HG03565 (cell line): Measurements from ENCODE around the gene SPAG6.
"Not testable (repeated sequence)": the region's sequence is repeated elsewhere in the genome, so short reads cannot be mapped to it uniquely, and the experiment has no call there.

Experiments
- ATAC-seq: cut with Tn5 transposase; IDR thresholded peaks from one replicate; pipeline ENCODE4 v1.9.1; 2021; ENCODE audit warnings: mild to moderate bottlenecking, moderate library complexity; ENCODE audit not compliant: unreplicated experiment

The SPAG6 gene

DNA sequence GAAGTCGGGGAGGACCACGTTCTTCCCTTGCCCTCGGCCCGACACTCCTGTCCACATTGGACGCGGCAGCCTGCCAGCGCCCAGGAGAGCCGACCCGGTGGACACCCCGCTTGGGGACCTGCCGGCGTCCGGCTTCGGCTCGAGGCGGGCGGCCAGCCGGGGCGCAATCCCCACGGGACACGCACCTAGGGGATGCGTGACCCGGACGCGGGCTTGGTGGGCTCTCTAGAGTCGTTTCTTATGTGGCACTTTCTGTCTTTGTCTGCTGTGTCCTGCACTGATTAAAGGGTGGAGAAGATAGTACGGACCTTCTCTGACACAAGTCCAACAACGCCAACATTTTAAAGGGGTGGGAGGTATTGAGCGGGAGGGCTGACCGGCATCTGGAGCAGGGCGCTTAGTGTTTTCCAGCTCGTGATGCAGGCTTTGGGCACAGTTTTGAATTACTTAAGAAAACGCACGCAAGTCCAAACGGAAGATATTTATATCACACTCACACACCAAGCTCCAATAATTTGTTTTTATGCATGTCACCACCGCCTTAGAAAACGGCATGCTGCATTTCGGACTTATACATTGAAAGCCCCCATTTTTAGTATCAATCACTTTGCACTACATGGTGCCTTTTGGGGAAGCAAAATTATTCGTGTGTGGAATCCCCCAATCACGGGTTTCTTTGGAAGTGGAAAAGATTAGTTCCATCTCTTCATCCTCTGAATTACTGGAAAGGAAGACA lies 3.9 kb upstream of the SPAG6 start:
- ATAC-seq: peak; percentile 3

DNA sequence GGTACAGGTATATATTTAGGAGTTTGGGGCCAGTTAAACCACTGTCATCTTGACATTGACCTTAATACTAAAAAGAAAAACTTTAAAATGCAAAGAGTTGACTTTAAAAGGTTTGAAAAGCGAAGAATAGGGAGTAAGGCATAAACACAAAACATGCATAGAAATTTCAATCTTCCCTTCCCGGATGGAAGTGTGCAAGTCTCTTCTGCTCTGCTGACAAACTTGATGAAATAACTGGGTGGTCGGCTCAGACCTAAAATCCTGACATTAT lies 3.4 kb upstream of the SPAG6 start:
- no peak for ATAC-seq

DNA sequence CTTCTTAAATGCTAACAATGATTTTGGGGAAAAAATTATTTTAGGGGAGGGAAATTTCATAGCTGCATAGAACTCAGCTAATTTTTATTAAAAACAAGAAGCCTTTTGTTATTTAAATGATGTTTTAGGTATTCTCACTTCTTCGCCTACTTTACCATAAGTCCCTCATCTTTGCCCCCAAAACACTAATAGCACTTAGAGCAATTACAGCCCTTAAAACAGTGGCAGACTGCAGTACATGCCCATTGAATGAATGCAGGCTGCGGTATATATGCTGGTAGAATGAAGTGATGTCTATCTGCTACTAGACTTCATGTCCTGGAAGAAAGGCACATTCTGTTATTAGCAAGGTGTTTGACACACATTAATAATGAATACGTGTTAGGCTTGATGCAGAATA lies 2.9 kb upstream of the SPAG6 start:
- no peak for ATAC-seq

DNA sequence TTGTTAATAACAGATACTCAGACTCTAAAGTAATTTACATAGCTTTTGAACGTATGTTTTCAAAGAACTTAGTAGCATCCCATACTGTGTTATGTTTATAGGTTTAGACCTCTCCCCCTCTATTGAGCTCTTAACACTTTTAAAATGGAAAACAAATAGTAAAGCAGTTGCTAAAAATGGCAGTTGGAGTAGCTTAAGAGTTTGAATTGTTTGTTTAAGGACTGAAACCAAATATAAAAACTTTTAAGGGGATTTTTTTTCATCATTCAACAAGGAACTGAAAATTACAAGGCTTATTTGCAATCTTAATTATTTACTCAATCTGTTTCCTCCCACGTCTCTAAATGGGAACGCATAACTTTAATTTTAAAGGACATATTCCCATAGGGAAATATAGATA lies 1.6 kb upstream of the SPAG6 start:
- ATAC-seq: no peak

DNA sequence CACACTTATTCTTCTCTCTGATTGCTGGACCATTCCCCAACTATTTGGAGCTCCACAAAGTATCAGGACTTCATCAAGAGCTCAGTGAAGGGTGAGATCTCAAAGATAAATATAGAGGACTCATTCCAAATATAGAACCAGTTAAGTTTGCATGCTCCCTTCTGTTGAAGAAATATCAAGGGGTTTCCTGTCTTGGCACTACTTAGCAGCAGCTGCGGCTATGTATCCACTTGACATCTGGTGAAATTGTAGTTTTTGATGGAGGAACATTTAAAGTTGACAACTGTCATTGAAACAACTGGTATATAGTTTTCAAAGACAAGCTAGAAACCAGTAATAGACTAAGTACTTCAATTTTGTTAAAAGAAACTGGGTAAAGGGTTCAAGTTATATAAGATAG lies 1.0 kb upstream of the SPAG6 start:
- no peak for ATAC-seq

DNA sequence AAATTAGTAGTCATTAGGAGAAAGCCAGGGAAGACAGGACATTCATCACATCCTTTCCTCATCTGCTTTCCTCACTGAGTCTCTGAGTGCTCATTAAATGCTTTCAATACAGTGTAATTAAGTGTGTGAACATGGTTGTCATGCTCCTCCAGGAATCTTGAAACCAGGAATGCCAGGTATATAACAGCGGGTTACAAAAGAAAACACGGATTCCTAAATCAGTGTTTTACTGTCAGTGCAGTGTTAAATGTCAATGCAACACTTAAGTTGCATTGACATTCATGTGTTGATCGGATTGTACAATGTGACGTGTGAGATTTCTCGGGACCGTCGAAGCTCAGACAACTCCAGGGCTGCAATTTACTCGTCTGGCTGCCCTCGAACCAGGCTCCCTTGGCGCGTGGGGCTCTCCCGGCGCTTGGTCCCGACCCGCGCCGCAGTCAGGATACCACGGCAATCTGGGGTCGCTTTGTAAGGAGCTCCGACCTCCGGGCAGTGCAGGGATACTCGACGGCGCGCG lies 455 bp upstream of the SPAG6 start:
- ATAC-seq: no peak

DNA sequence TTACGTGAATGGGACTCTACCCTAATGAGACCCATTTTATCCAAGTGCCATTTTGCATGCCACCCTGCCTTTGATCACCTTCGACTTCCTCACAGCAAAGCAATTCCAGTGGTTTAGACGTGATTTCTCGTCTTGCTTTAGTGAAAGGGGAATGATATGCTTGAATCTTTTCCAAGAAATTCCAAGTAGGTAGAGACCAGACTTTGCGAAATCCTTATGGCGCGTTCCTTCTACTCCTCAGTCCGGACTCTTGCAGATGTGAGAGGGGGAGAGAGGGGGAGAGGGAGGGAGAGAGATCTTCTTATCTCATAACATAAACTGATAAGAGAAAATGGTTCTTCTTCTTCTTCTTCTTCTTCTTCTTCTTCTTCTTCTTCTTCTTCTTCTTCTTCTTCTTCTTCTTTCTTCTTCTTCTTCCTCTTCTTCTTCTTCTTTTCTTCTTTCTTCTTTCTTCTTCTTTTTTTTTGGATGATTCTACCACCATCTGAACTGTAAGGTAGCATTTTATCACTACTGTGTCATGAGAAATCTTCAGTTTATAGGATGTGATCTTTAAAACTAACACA lies 883 bp downstream of the SPAG6 start:
- ATAC-seq: no peak

DNA sequence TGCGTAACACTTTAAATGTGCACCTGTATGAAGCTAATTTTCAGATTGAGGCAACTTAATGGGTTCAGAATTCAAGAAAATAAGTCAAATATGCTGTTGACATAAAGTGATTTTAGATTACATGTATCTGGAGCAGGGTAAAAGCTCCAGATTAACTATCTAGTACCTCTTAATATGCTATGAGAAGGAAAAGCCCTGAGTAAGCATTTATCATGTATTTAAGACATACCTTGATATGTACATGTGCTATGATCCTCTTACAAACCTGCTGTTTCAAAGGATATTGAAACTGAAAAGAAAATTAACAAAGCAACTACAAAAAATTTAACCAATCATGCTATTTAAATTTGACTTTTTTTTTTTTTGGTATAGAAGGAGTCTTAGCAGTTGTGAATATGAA lies 4.5 kb downstream of the SPAG6 start:
- ATAC-seq: no peak

DNA sequence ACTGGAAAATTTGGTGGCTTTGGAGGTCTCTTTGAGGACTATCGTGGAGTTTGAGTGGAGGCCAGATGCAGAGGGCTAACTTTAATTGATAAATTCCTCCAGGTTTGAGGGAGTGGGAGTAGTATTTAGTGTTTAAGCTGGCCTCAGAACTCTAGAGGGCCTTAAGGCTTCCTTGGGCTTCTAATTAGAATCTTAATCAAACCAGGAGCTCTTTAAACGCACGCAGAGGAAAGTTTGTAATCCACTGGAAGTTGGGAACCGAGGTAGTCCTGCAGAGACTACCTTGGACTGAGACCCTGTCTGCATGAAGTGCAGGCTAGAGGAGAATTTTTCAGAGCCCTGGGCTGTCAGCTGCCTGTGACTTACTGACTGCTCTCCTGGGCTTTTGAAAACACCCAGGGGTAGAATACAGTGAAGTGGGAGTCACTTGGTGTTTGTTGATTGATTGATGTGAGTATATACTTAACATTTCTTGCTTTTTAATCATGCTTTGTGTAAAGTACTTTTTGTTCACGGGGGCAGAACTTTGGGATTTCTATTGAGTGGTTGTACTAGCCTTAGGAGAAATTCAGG lies 5.9 kb downstream of the SPAG6 start:
- no peak for ATAC-seq

DNA sequence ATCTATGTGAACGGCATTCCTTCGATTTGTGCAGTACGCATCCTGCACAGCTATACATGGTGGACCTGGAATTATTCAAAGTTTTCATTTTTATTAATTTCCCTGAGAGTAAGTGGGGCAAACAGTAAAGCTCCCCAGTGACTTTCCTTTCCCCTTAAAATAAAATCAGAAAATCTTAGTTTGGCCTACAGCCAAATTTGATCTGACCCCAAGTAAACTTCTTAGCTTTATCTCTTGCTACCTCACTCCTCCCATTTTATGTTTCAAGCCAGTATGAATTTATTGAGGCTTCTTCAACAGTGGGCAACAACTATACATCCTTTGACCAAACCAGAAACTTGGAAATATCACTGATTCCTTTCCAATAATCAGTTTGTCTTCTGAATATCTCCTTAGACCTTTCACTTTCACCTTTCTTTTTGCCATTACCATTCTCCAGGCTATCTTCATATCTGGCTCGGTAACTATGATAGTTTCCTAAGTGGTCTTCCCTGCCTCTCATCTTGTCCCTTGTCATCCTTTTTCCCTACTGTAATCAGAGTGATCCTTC lies 11.1 kb downstream of the SPAG6 start:
- no peak for ATAC-seq

DNA sequence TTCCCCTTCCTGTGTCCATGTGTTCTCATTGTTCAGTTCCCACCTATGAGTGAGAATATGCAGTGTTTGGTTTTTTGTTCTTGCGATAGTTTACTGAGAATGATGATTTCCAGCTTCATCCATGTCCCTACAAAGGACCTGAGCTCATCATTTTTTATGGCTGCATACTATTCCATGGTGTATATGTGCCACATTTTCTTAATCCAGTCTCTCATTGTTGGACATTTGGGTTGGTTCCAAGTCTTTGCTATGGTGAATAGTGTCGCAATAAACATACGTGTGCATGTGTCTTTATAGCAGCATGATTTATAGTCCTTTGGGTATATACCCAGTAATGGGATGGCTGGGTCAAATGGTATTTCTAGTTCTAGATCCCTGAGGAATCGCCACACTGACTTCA lies 12.5 kb downstream of the SPAG6 start:
- ATAC-seq: not testable (repeated sequence)

DNA sequence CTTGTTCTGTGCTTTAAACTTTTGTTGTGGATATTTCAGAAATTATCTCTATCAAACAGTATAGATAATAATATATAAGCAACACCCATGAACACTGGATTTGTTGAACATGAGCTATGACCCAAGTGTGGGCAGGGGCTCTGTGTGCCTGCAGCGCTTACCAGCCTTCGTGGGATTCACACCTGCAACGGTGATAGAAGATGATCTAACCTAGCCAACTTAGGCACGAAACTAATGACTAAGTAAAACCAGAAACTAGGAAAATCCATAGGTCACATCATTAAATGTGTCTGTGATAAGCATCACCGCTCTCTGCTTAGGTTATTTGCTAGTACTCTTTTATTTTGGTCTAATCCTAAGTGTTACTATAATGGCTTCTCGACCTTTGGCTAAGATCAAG lies 18.0 kb downstream of the SPAG6 start:
- ATAC-seq: no peak

DNA sequence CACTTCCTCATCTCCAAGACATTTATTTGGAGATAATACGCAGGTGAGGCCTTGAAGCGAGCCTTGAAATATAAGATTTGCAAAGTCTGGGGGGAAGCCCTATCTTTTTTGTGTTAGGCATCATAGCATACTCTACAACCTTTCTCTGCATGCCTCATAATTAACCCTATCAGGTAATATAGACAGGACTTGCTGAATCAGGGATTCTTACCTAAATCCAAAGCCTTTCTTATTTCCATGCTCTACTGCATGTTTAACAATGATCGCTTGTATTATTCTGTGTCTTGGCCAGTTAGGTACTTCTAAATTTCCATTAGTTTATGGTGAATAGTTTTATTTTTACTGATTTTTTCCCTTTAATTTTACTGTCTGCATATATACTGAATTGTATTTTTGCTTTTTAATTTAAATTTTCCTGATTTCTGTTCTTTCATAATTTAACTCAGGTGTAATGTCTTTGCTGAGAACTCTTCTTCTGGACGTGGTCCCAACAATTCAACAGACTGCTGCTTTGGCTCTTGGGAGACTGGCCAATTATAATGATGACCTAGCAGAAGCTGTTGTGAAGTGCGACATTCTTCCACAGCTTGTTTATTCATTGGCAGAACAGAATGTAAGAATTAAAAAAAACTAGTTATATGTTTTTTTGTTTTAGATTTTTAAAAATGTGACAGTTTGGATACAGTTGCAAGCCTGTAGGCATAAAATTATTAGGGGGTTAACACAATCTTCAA lies 19.3 kb downstream of the SPAG6 start:
- no peak for ATAC-seq

DNA sequence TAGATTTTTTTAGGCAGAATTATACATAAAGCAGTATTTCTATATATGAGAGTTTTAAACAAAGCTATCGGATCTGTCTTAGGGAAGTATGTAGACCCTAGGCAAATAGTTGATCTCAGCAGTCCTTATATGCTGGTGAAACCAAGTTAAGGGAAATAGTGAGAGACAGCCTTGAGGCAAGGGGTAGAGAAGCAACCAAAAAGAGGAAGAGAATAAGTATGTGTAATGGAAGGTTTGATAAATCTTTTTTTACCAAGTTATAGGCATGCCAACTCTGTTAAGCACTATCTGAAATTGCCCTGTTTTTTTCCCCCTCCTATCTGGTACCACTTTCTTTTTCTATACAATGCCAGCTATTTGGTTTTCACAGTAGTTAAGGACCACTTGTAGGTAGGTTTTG lies 19.9 kb downstream of the SPAG6 start:
- ATAC-seq: peak; percentile 43

DNA sequence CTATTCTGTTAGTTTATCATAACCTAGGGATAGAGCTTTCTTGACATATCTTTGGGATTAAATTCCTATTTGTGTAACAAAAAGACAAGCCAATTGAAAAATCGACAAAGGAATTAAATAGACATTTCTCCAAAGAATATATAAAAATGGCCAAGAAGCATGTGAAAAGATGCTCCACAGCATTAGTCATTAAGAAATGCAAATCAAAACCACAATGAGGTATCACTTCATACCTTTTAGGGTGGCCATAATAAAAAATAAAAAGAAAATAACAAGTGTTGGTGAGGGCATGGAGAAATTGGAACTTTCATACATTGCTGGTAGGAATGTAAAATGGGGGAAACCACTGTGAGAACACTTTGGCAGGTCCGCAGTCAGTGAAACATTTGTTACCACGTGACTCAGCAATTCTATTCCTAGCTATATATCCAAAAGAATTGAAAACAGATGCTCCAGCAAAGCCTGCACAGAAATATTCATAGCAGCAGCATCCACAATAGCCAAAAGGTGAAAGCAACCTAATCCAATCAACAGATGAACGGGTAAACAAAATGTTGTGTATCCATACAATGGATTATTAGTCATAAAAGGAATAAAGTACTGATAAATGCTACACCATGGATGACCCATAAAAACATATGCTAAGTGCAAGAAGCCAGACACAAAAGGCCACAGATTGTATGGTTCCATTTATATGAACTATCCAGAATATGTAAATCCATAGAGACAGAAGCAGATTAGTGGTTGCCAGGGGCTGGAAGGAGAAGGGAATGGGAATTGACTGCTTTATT lies 20.5 kb downstream of the SPAG6 start:
- ATAC-seq: no peak

DNA sequence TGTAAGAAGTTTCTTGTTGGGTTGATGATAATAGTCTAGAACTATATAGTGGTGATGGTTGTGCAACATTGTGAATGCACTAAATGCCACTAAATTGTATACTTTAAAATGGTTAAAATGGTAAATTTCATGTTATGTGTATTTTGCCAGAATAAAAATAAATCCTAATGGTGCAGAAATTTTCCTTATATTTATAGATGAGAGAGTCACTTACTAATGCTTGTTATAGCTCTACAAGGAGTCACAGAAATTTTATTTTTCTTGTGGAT lies 21.1 kb downstream of the SPAG6 start:
- no peak for ATAC-seq

DNA sequence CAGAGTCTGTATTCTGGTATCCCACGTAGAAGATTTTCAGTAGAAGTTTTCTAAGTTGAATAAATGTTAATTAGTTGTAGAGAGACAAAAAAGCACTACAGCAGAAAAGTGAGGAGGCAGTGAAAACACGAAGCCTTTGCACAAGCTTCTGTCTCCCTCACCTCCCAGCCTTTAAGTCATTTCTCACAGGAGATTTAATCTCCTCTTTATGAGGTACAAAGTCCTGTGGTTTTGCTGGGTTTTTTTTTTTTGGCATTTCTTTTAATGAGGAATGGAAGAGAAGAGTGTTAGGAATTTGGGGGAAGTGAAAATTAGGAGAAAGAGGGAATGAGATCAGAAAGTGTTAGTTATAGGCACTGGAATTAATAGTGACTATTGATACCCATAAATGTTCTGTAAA lies 21.5 kb downstream of the SPAG6 start:
- no peak for ATAC-seq

DNA sequence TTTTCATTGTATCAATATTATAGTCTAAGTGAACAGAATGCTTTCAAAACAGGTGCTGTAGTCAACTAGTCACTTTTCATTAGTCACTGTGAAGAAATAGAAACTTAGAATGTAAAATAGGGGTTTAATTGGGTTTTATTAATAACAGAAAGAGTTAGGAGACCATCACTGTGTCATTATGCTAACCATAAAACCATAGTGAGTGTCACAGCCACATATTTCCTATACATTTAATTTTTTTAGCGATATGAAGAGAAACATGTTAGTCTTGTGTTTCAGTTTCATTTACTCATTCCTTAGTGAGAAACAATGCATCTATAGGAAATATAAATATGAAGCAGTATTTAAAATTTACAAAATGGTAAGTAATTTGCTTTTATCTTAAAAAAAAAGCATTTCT lies 22.2 kb downstream of the SPAG6 start:
- ATAC-seq: no peak

DNA sequence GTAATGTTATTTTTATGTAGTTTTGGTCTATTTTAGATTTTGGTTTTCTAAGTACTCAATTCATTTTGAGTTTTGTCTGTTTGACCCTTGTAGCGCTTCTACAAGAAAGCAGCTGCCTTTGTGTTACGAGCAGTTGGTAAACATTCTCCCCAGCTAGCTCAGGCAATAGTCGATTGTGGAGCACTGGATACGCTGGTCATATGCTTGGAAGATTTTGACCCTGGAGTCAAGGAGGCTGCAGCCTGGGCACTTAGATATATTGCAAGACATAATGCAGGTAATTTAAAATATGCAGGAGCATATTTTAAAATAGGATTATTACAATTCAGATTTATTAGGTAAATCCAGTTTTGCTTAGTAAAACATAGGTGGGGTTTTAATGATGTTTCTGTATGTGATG lies 23.1 kb downstream of the SPAG6 start:
- ATAC-seq: no peak

DNA sequence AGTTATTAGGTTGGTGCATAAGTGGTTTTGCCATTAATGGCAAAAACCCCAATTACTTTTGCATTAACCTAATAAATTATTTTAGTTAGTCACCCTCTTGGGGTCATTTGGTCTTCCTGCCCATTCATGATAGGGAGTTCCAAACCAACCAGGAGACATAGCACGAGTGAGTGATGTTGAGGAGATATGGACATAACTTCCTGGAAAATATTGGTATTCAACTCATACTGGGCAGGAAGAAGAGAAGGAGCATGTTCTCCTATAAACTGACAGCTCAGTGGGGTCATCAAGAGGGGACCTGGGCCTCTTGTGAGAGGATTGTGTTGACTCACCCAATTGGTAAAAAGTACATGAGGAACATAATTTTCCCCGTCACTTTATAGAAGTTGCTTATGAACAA lies 23.7 kb downstream of the SPAG6 start:
- no peak for ATAC-seq

DNA sequence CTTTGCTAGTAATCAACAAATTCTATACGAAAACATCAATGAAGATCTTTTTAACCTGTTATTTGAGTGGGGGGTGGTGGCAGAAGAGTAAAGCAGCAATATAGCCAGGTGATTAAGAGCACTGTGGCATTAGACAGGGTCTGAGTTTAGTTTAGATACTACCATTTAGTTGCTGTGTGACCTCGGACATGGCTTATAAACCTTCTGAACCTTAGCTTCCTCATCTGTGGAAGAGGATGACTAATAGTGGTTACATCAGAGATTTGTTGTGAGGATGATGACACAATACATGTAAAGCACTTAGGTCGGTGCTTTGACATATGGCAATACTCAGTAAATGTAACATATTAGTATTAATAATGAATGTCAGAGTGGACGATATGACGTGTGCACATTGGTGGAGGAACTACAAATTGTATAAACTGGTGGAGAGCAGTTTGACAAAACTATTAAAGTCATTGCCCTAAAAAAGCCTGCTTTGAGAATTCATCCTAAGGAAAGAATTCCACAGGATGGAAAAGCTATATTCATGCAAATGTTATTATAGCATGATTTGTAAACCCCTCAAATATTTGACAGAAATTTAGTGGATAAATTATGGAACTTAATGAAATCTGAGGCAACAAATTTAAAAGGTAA lies 24.3 kb downstream of the SPAG6 start:
- peak; percentile 61 for ATAC-seq
